ENCODE results near the gene TMEM245. TPM values are rescaled to one million over a fixed set of nuclear protein-coding genes. Genes with fewer than 3 reads are reported as not detected.

TMEM245 gene
- total and polyA plus RNA-seq, 2 of the 13 experiments (the other 11 are each of a cell fraction or from before 2014, with no cell fraction given) = 53.5 to 55.4 TPM

GRCh38 chr9:109143881-109144562, 24.3 kb upstream of the TMEM245 start (continued):
- TF ChIP-seq ZNF746 (CRISPR knock-in tag; IDR thresholded peaks at IDR 0.05) (no peak), HNRNPUL1 (IDR thresholded peaks at IDR 0.05; ENCODE audit: low read depth, low read length) (no peak), SNAPC2 (CRISPR knock-in tag; IDR thresholded peaks at IDR 0.05) (no peak), AKNA (CRISPR knock-in tag; IDR thresholded peaks at IDR 0.05; ENCODE audit: borderline replicate concordance) (no peak), SAP130 (CRISPR knock-in tag; IDR thresholded peaks at IDR 0.05; ENCODE audit: low read depth) (no peak)

GRCh38 chr9:109141375-109141774, 21.6 kb upstream of the TMEM245 start:
- FAIRE-seq = no peak
- in situ Hi-C loops (cut with HindIII; ENCODE audit: extremely low pct_ligation_motif_present, low pct_unique_long_range_greater_than_20kb) = loop anchor here (10.0 kb wide), 1 partner anchor 57 kb away; no protein-coding TSS in a partner anchor
- POLR2A ChIA-PET = no interaction called here
- intact Hi-C loops (cut with micrococcal nuclease; ENCODE audit: unreplicated experiment) = no loop called here
- Histone ChIP-seq H3K4me1 (ENCODE audit: insufficient read depth, low read length) (peaks cover 20% of the 10 kb centered on the region), H4K20me1 (ENCODE audit: insufficient read depth, low read length) (no peaks in the 10 kb centered on the region), H3K79me2 (ENCODE audit: insufficient read depth, low read length) (no peaks in the 10 kb centered on the region), H2AFZ (ENCODE audit: low read length) (no peak overlapping the region), H3K9ac (ENCODE audit: insufficient read depth, low read depth, low read length) (no peak overlapping the region), H3K9me3 (ENCODE audit: low read length) (no peaks in the 10 kb centered on the region), H3K4me2 (ENCODE audit: low read depth, low read length) (no peak overlapping the region), H3K36me3 (replicated peaks in 1 of 2; ENCODE audit: control insufficient read depth in 1 of 2, insufficient read depth in 2 of 2, low read length in 2 of 2) (no peaks in the 10 kb centered on the region), H3K27ac (ENCODE audit: extremely low read length, insufficient read depth, low read length) (no peak overlapping the region), H3K27me3 (ENCODE audit: control insufficient read depth in 1 of 2, insufficient read depth in 2 of 2, low read length in 2 of 2) (no peaks in the 10 kb centered on the region; a peak in 1 of 5 replicates), H3K4me3 (replicated peaks in 1 of 3; ENCODE audit: insufficient read depth in 1 of 3, low read depth in 2 of 3, low read length in 3 of 3) (no peak overlapping the region)
- CTCF ChIA-PET (ENCODE audit: low intra/inter-chr PET ratio, low total read pairs) = no interaction called here
- ATAC-seq = no peak
- no peak for DNase-seq (ENCODE audit: low spot score)
- no TSS peak for BruUV-seq (replicated peaks)
- WGBS (ENCODE audit: low lambda C conversion rate) = 73% methylated on average over 5 of the region's 5 CpGs
- TF ChIP-seq HOXA3 (CRISPR knock-in tag; IDR thresholded peaks at IDR 0.05) (no peak), SOX6 (IDR thresholded peaks at IDR 0.05) (no peak), SOX6 (CRISPR knock-in tag; IDR thresholded peaks at IDR 0.05) (no peak), HNRNPH1 (optimal IDR thresholded peaks at IDR 0.05; ENCODE audit: low read depth, low read length) (no peak), ZNF225 (CRISPR knock-in tag; IDR thresholded peaks at IDR 0.05) (no peak), PBX3 (CRISPR knock-in tag; IDR thresholded peaks at IDR 0.05; ENCODE audit: borderline replicate concordance) (no peak), ZNF280D (CRISPR knock-in tag; IDR thresholded peaks at IDR 0.05) (no peak), EP300 (IDR thresholded peaks at IDR 0.05; ENCODE audit: low read depth in 2 of 2, low read length in 2 of 2) (no peak), EP300 (CRISPR knock-in tag; IDR thresholded peaks at IDR 0.05; ENCODE audit: borderline replicate concordance) (no peak), TAF1 (CRISPR knock-in tag; IDR thresholded peaks at IDR 0.05) (no peak)

Measured in HepG2 (cell line).